ENCODE results near the gene C19orf53. TPM values are rescaled to one million over a fixed set of nuclear protein-coding genes. Genes with fewer than 3 reads are reported as not detected.

Gene C19orf53
- total and polyA plus RNA-seq, 10 of the 15 experiments (the other 5 are each of a cell fraction or from before 2014, with no cell fraction given) = 109 to 449 (median 218) TPM

DNA sequence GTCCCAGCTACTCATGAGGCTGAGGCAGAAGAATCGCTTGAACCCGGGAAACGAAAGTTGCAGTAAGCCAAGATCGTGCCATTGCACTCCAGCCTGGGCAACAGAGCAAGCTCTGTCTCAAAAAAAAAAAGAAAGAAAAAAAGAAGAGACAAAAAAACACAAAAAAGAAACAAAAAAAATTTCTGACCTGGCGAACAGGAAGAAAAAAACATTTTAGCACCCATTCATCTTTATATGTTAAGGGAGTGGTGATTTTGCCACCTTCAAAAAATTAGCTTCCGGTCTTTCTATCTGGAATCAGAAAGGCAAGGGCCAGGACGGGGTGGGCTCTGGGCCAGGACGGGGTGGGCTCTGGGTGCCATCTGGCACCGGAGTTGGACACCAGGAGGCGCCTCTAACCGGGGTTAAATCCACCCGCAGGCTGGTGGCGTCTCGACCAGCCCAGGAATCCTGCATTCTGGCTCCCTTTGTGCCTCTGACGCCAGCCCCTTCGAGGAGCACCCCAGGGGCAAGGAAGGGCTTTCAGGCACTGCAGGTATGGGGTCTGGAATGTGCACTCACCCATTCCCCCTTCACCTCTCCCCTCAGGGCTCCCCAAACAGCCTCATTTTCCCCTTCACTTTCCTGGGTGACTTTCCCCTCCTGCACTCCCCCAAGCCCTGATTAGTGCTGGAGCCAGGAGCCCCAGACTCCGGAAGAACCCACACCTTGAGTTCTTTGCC lies 10.6 kb downstream of the C19orf53 start:
- no TSS peak for BruUV-seq (replicated peaks)
- TF ChIP-seq, protein P1, sequence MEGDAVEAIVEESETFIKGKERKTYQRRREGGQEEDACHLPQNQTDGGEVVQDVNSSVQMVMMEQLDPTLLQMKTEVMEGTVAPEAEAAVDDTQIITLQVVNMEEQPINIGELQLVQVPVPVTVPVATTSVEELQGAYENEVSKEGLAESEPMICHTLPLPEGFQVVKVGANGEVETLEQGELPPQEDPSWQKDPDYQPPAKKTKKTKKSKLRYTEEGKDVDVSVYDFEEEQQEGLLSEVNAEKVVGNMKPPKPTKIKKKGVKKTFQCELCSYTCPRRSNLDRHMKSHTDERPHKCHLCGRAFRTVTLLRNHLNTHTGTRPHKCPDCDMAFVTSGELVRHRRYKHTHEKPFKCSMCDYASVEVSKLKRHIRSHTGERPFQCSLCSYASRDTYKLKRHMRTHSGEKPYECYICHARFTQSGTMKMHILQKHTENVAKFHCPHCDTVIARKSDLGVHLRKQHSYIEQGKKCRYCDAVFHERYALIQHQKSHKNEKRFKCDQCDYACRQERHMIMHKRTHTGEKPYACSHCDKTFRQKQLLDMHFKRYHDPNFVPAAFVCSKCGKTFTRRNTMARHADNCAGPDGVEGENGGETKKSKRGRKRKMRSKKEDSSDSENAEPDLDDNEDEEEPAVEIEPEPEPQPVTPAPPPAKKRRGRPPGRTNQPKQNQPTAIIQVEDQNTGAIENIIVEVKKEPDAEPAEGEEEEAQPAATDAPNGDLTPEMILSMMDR (IDR thresholded peaks at IDR 0.05 in 2 of 3, conservative IDR thresholded peaks at IDR 0.05 in 1 of 3; ENCODE audit: control insufficient read depth in 2 of 3, extremely low read depth in 1 of 3, insufficient read depth in 1 of 3, low read depth in 3 of 3, low read length in 3 of 3) = peak; percentile 47 to 79 (median 74)
- peak; percentile 58 for TF ChIP-seq IKZF1 (conservative IDR thresholded peaks at IDR 0.05)
- no peak for TF ChIP-seq SUPT20H (IDR thresholded peaks at IDR 0.05; ENCODE audit: borderline replicate concordance, control insufficient read depth, low read depth, low read length)
- no peak for TF ChIP-seq TAF1 (IDR thresholded peaks at IDR 0.05; ENCODE audit: borderline replicate concordance, low read depth, low read length)
- peak; percentile 17; the same call in 1 of the 2 replicates for TF ChIP-seq BACH1 (IDR thresholded peaks at IDR 0.05; ENCODE audit: borderline replicate concordance)
- TF ChIP-seq SMARCA5 (IDR thresholded peaks at IDR 0.05) = peak; percentile 38; the same call in 1 of the 2 replicates
- peak; percentile 89 for TF ChIP-seq SMC3 (IDR thresholded peaks at IDR 0.05; ENCODE audit: borderline replicate concordance, low read length)
- no peak for TF ChIP-seq NFYA (IDR thresholded peaks at IDR 0.05; ENCODE audit: borderline replicate concordance, low read depth, low read length)
- TF ChIP-seq, protein P2, sequence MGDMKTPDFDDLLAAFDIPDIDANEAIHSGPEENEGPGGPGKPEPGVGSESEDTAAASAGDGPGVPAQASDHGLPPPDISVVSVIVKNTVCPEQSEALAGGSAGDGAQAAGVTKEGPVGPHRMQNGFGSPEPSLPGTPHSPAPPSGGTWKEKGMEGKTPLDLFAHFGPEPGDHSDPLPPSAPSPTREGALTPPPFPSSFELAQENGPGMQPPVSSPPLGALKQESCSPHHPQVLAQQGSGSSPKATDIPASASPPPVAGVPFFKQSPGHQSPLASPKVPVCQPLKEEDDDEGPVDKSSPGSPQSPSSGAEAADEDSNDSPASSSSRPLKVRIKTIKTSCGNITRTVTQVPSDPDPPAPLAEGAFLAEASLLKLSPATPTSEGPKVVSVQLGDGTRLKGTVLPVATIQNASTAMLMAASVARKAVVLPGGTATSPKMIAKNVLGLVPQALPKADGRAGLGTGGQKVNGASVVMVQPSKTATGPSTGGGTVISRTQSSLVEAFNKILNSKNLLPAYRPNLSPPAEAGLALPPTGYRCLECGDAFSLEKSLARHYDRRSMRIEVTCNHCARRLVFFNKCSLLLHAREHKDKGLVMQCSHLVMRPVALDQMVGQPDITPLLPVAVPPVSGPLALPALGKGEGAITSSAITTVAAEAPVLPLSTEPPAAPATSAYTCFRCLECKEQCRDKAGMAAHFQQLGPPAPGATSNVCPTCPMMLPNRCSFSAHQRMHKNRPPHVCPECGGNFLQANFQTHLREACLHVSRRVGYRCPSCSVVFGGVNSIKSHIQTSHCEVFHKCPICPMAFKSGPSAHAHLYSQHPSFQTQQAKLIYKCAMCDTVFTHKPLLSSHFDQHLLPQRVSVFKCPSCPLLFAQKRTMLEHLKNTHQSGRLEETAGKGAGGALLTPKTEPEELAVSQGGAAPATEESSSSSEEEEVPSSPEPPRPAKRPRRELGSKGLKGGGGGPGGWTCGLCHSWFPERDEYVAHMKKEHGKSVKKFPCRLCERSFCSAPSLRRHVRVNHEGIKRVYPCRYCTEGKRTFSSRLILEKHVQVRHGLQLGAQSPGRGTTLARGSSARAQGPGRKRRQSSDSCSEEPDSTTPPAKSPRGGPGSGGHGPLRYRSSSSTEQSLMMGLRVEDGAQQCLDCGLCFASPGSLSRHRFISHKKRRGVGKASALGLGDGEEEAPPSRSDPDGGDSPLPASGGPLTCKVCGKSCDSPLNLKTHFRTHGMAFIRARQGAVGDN (IDR thresholded peaks at IDR 0.05) = 0 out of 2 replicates have a peak, but pooled peaks have one; percentile 16
- TF ChIP-seq NBN (IDR thresholded peaks at IDR 0.05) = 0 out of 2 replicates have a peak, but pooled peaks have one; percentile 36
- peak; percentile 76 for TF ChIP-seq RAD21 (IDR thresholded peaks at IDR 0.05; ENCODE audit: insufficient read depth, low read depth, low read length)
- intact Hi-C loops (cut with micrococcal nuclease; ENCODE audit: unreplicated experiment) = loop anchor here (1.0 kb wide), 1 partner anchor 77 kb away; no protein-coding TSS in a partner anchor
- Histone ChIP-seq H3K4me1 (ENCODE audit: control insufficient read depth, insufficient read depth, low read length) (peaks cover 26% of the 10 kb centered on the region), H2AFZ (ENCODE audit: control insufficient read depth, low read depth, low read length) (peak overlapping the region; percentile 79), H3K9me3 (replicated peaks; ENCODE audit: control insufficient read depth, insufficient read depth, low read length) (no peaks in the 10 kb centered on the region), H3K36me3 (ENCODE audit: control insufficient read depth in 2 of 2, insufficient read depth in 2 of 2, low read length in 1 of 2) (no peaks in the 10 kb centered on the region), H4K20me1 (ENCODE audit: control insufficient read depth, insufficient read depth) (no peaks in the 10 kb centered on the region), H3K4me2 (ENCODE audit: control insufficient read depth, insufficient read depth) (no peak overlapping the region), H3K79me2 (ENCODE audit: control insufficient read depth, insufficient read depth, low read length) (no peaks in the 10 kb centered on the region), H3K9ac (ENCODE audit: control insufficient read depth, insufficient read depth, low read length) (no peak overlapping the region), H3K4me3 (no peak overlapping the region), H3K27me3 (replicated peaks in 1 of 2; ENCODE audit: control insufficient read depth in 2 of 2, insufficient read depth in 2 of 2, low read length in 1 of 2) (no peaks in the 10 kb centered on the region), H3K27ac (ENCODE audit: control insufficient read depth, insufficient read depth) (no peak overlapping the region)
- RAD21 ChIA-PET (ENCODE audit: unreplicated experiment) = interaction anchor here (1.2 to 3.1 kb wide), 5 partner anchors 11 to 81 kb away, joined by 4 to 65 read pairs (median 6); partner anchors contain the start of gene C19orf53
- FAIRE-seq (no peak), ATAC-seq (peak; percentile 91), DNase-seq (ENCODE audit: low read depth, low spot score) (no peak)
- 9% methylated on average over 17 of the region's 17 CpGs for WGBS (ENCODE audit: insufficient coverage, insufficient replicate concordance, low lambda C conversion rate, missing lambda C conversion rate)
- in situ Hi-C loops (cut with MboI) = loop anchor here (5.0 kb wide), 1 partner anchor 77 kb away; no protein-coding TSS in a partner anchor
- SMC1A ChIA-PET (ENCODE audit: uncharacterized antibody, unreplicated experiment) = interaction anchor here (0.6 to 5.1 kb wide), 5 partner anchors 10 to 174 kb away, joined by 3 to 65 read pairs (median 14); partner anchors contain the start of genes C19orf53 and ZSWIM4
- CTCF ChIA-PET = interaction anchor here (0.7 to 6.2 kb wide), 15 partner anchors 10 to 772 kb away, joined by 3 to 136 read pairs (median 4); partner anchors contain the start of genes C19orf53 and ZSWIM4
- POLR2A ChIA-PET = interaction anchor here (0.6 to 4.4 kb wide), 5 partner anchors 11 to 78 kb away, joined by 5 to 28 read pairs (median 10); partner anchors contain the start of gene C19orf53

Measured in GM12878 (cell line).